Smooth muscle cell of the brain vasculature (primary cell): ENCODE data around the gene TPM1.
A peak's percentile ranks its signal among the peaks of the same experiment; 100 is the strongest.

Experiments used
- DNase-seq: peaks from one replicate; pipeline ENCODE4 v3.0.0-alpha.2; 2012; ENCODE audit warnings: low read depth, low spot score

The TPM1 gene

DNA sequence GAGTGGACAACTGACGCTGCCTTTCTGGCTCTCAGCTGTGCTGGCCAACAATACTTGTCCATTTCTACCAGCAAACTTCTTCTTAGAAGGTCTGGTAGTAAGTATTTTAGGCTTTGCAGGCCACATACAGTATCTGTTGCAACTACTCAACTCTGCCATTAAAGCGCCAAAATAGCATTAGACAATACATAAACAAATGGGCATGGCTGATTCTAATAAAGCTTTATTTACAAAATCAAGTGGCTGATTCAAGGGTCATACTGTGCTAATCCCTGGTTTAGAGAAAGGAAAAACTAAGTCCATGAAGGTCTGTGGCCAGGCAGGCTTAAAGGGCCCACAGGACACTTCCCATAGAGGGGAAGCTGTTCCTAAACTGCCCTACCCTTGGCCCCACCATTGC, 26.3 kb upstream of the TPM1 start:
- no peak for DNase-seq

DNA sequence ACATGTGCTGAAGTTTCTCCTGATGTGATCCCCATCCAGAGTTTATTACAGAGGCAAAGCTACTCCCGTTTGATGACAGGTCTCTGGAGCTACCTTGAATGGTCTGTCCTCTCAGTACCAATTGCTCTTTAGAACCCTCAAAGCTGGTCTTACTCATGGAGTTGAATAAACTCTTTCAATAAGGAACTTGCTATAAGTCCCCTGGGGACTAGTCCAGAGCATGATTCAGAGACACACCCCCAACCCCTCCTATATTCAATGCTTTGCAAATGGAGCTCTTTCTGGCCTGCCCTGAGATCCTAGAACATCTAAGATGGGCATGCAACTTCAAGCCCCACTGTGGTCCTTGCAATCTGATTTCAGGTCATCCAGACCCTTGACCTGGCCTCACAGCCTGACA, 23.9 kb upstream of the TPM1 start:
- DNase-seq, result no peak

DNA sequence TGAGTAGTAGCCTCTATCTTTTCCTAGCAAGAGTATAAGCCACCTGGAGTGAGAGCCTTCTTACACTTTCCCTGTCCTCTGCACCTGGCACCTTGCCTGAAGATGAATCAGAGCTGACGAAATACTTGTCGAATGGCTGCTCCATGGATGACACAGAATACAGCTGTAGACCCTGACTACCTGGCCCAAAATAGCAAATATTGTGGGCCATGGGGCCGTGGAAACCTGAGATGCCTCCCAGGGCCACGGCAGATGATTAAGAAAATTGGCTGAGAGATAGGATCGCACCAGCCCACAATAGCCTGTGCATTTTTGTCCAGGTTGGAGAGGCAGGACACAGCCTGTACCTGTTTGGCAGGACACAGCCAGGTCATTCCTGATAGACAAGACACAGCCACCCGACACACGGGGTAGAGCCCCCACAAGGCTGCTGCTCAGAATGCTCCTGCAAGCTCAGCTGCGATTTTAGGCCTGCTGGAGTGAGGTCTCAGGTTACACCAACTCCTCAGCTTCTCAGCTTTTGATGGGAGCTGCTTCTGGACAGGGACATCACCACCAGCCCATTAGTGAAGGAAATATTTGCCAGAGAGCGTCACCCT, 22.9 kb upstream of the TPM1 start:
- DNase-seq, result peak; percentile 69

DNA sequence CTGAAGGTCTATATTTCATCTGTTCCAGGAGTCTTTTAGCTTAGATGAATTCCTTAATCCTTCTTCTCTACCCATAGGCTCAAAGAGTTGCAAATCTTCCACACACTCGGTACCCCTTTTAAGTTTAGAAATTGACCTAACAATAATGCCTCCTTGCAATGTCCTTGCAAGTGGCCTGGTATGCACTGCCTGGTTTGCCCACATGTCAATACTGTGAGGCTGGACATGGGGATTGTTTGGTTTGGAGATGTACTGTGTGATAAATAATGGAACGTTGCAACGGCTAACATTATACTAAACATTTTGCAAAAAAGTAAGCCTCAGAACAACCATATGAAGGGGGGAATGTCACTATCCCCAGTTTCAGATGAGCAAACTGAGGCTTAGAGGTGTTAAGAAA, 22.4 kb upstream of the TPM1 start:
- DNase-seq, result no peak

DNA sequence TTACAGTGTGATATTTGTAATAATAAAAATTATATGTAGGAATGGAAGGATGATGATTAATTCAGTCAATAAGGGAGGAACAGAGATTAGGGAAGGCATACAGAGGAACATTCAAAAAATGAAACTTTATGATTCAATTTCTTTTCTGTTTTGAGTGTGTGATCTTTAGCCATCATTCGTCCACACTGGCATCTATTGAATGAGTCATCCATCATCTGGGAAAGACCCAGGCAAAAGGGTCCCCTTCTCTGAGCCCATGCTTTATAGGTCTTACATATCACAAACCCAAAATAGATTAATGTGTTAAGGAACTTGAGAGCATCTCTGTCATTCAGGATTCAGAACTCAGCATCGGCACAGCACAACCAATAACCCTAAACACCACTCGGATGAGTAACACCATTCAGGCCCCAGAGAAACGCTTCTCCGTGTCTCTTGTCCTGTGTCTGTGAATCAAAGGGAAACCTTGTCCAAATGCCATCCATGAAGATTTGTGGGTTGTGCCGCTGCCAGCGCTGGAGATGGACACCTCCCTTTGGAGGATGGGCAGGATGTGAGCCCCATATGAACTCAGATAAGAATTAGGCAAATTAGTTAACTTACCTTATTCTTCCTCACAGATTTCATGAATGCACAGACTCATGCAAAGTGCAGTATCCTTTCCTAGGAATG, 21.7 kb upstream of the TPM1 start:
- no peak for DNase-seq

DNA sequence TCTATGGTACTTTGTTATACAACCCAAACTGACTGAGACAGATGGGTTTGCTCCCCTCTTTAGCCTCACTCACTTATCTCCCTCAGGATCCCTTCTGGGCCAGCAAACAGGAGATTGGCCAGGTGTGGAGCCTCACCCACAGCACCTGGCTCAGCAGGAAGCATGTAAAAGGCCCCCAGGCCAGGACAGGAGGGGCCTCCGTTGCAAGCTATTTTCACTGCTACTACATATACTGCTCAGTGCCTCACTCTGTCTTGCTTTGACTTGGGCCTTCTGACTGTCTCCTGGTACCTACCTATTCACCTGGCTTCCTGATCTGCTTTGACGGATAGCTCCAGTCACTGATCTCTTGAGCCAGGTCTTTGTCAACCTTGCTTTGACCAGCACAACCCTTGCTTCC, 20.4 kb upstream of the TPM1 start:
- DNase-seq, result no peak

DNA sequence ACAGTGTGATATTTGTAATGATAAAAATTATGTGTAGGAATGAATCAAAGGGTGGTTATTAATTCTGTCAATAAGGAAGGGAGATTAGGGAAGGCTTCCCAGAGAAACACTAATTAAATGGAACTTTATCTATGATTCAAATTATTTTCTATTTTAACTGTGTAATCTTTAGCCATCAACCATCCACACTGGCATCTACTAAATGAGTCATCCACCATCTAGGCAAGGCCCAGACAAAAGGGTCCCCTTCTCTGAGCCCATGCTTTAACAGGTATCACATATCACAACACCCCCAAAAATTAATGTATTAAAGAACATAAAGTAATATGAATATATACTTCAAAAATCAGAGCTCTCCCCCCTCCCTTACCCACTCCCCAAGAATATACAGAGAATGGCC, 19.9 kb upstream of the TPM1 start:
- no peak for DNase-seq

DNA sequence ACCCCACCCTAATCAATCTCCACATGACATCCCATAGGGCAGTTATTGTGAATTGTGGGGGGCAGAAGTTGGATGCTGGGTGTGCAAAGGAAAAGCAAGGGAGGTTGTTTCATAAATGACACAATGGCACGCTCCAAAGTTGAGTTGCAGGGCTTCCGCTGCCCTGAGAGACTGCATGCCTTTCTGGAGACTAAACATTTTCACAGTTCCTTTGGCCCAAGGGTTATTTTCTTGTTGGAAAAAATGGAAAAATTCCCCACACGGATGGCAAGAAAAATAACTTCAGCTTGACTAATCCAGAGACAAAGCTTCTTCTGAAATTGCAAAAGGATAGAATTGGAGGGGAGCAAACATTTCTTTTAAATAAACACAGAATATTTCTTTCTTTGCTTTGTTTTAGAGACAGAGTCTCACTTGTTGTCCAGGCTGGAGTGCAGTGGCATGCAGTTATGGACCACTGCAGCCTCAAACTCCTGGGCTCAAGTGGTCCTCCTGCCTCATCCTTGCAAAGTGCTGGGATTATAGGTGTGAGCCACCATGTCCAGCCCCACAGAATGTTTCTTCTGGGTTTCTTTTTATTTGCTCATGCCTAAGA, 19.1 kb upstream of the TPM1 start:
- DNase-seq, result no peak

DNA sequence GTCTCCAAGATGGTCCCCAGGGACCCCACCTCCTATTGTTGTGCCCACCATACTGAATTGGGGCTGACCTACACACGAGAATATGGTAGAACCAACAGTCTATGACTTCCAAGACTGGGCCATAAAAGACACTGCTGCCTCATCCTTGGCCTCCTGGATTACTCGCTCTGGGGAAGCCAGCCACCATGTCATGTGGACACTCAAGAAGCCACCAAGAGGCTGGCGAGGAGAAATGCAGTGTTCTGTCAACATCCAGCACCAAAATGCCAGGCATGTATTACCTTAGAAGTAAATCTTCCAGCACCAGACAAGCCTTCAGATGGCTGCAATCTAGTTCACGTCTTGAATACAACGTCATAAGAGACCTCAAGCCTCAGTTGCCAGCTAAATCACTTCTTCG, 17.1 kb upstream of the TPM1 start:
- DNase-seq, result no peak

DNA sequence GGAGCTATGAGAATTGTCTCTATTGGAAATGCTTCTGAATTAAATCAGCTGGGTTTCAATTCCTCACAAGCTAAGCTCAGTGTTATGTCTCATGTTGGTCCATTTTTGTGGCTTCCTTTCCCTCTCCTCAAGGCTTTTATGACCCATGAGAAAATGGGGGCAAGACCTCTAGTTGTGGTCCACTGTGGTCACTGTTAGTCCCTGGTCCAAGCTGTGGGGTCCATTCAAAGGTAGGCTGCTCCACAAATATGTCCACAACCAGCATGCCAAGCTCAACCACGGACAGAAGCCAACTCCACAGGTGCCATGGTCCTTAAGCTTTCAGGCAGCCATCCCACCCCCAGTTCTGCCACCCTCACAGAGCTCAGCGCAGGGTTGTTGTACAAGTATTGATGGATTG, 14.9 kb upstream of the TPM1 start:
- no peak for DNase-seq

DNA sequence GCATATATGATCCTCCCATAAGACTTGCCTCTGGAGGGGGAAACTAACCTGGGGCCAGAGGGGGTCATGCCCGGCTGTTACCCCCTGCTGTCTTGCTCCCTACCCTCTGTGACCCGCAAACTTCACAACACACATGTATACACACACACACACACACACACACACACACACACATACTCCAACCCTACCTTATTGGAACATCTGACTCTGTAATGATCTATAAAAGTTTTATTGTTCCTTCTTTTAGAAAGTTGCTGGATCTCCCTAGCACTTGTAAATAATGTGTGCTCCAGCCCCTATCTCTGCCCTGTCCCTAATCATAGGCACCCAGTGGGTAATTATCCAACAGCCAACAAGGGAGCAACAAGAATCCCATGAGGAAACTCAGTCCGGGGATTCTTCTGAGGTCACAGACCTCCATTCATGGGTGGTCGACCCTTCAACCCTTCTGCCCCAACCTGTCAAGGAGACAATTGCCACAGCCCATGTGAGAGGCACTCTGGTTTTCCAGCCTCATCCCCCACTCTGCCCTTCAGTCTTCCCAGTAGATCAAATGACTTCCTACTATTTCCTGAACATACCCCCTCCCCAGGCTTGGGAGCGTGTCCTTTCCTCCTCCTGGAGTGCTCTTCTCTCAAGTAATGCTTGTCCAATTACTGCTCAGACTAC, 14.0 kb upstream of the TPM1 start:
- no peak for DNase-seq

DNA sequence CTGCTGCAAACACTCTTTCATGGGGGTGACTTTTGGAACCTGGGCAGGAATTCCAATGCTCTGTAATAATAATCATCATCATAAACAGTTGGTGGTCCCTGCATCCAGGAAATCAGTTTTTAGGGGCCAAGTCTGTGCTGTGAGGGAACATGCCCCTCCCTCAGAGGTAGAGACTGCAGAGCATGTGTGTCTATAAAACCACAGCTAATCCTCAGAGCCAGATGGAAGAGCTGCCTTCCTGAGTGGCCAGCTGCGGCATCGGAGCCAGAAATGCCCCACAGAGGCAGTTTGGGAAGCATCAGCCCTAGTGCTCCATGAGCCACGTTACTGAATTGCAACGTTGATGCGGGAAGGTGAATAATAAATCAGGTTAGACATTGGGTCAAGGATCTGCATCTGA, 12.9 kb upstream of the TPM1 start:
- no peak for DNase-seq

DNA sequence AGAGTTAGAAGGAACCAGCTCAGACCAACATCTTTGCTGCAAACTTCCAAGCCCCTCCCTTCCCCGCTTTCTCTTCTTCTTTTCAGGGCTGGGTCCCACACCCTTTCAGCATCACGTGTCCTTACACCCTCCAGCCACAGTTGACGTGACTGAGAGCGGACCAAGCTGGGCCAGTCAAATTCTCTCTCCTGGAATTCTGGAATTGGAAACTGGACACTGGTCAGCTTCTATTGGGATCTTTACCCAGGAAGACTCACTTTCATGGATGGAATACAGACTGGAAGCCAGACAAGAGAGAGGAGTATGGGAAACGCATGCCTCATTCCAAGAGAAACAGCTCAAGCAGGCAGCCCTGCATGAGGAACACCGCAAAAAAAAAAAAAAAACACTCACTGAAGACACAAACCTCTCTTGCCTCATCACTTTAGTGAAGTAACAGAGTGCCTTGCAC, 12.4 kb upstream of the TPM1 start:
- DNase-seq, result no peak

DNA sequence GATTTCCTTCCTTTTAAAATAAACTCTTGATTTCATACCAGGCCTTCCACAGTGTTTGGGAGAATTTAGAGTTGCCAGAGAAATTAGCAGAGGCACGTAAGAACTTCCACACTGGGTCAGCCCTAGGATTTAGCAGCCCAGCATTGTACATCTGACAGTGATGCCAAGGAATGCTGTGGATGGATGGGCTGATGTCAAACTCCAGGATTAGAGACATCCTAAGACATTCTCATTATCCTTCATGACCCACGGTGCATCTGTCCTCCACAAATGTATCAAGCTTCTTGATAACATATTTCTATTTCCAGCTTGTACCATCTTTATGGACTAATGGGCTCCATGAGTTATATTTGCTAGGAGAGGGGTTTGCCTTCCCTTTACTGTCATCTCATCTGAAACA, 8.0 kb upstream of the TPM1 start:
- no peak for DNase-seq

DNA sequence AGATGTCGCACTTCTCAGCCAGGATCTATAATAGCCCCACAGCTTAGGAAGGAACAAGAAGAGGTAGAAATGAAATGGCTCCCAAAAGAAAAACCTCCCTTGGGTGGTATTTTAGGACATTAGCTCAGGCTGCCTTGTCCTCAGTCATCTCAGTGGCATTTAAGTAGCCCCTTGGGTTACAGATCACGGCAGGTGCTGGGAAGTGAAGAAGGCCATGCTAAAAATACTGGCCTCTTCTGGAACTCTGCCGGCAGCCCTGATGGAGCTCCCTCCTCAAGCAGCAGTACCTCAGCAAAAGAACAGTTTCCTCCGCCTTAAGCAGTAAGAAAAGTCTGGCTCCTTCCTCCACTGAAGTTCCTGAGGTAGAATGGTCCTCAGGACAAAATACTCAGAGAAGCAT, 7.3 kb upstream of the TPM1 start:
- no peak for DNase-seq

DNA sequence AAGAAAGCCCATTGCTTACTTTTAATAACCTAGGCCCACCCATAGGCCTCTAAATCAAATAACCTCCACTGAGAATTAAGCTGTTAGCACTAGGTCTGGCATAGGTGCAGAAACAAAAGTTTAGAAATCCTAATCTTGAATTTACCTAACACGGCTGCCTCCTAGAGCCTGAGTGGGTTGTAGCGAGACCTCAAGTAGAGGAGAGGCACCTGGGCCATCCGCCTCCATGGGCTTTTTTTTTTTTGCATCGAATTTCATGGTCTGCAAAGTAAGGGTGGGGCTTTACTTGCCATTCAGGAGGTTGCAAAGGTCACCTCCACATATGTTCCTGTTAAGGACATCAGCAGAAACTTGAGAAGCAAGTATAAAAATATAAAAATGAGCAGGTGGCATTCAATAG, 6.6 kb upstream of the TPM1 start:
- DNase-seq, result no peak

DNA sequence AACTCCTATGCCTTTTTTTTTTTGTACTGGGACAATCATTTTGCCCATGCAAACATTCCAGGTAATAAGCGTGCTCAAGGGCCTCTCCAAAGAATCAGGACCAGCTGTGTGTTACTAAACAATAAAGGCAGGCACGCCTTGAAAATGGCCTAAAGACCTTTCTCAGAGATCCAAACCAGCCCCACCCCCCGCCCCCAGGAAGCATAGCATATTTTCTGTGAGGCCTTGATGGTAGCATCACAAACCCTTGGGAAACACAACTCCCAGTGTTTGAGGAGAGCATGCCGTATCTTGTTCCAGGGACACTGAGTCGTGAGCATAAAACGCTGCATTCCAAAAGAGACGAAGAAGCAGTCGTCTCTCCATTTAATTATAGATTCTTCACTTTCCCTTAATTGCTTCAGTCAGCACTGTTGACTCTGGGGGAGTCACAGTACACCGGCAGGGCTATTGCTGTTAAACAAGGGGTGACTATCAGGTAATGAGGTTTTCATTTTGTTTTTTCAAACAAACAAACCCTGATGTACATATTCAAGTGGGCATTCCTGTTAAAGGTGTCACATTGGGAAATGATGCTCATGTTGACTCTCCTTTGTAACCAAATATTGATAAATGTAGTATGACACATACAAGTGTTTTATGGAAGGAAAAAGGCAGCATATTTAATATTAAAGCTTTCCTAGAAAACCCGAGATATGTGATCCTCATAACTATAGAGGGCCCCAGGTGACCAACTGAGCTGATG, 4.4 kb upstream of the TPM1 start:
- no peak for DNase-seq

DNA sequence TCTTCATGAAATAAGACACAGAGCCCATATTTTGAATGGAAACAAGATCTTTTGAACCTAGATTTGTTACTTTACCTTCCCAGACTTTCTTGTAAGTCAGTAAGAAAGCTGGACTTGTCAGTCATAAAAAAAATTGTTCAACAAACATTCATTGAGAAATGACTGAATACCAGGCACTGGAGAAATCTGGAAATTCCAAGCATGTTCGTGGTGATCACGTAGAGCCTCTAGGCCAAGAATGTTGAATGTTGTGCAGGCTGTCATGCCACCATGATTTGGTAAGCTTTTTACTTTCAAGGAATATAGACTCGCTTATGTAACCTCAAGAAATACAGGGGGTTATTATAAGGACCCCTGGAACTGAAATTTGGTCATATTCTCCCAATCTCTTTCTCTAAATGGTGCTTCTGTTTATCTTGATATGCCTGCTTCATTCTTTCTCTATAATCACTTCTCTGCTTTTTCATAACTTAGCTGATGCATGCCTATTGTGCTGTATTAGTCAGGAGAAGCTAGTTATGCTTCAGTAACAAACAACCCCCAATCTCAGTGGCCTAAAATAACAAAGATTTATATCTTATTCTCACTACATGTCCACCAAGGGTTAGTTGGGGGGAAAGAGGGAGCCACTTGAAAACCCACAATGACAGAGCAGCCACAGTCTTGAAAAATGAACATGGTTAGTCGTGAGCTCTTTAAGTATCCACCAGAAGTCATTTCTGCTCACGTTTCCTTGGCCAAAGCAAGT, 3.4 kb upstream of the TPM1 start:
- DNase-seq, result no peak

DNA sequence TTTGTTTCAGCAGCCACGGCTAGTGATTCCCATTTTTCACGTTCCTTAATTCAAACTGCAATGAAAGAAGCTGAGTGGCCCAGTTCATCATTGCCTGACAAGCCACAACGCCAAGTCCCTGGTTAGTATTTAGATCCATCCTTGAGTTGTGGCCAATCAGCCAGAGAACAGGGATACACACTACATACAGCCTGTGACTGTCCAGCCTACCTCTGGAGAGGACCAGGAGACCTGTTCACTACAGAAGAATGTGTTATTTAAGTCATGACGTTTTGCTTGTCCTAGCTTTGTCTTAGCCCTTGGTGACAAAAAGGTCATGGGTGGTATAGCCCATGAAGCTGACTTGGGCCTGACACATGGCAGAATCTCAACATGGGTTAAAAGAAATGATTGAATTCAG, 2.7 kb upstream of the TPM1 start:
- no peak for DNase-seq

DNA sequence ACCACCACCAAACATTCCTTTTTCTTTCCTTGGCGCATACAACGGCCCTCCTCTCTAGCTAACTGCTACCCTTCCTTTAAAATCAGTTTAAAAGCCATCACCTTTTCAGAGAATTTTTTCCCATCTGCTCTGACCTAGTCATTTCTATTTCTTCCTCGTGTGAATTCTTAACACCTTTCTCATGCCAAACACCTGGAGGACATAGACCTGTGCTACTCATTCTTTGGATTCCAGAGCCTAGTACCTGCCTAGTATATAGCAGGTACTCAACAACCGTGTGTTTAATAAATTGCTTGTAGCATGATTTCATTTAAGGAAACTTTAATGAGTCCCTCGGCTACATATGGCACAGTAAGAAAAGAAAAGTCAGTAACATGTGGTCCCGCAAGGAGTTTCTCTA, 2.0 kb upstream of the TPM1 start:
- no peak for DNase-seq

DNA sequence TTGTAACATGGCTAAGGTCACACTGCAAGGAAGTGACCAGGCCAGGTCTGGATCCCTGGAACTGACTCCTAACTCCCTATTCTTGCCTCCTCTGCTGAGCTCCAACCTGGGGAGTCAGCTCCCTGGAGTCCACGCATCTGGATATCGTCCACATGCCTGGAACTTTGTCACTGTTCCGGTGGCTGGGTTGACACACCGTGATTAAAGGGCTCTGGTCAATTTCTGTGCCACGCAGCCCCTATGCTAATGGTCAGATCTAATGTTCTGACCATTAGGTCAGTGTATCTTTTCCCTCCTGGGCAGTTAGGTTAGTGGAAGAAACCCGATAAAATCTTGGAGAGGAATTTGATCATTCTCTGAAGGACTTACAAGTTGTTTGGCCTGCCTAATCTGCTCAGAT, 1.6 kb upstream of the TPM1 start:
- DNase-seq, result no peak
